Measurements from ENCODE around the gene TGDS.

The TGDS gene

GRCh38 chr13:94599877-94600276 is 3.9 kb upstream of the TGDS start:
- DNase-seq, result no peak

- DNase-seq, result no peak
These were observed 2.3 kb upstream of the TGDS start for GRCh38 chr13:94598281-94598680.

- no peak for DNase-seq
These were observed 621 bp upstream of the TGDS start for GRCh38 chr13:94596575-94596971.

GRCh38 chr13:94595001-94595949 is 677 bp downstream of the TGDS start:
- no peak for DNase-seq

- DNase-seq, result no peak
These were observed 5.2 kb downstream of the TGDS start for GRCh38 chr13:94590744-94591143.

GRCh38 chr13:94588541-94588940 is 7.4 kb downstream of the TGDS start:
- no peak for DNase-seq

- no peak for DNase-seq
These were observed 9.6 kb downstream of the TGDS start for GRCh38 chr13:94586371-94586770.

GRCh38 chr13:94585543-94586101 is 10.3 kb downstream of the TGDS start:
- DNase-seq, result no peak

- DNase-seq, result no peak
These were observed 12.0 kb downstream of the TGDS start for GRCh38 chr13:94583926-94584325.

- DNase-seq, result no peak
These were observed 16.9 kb downstream of the TGDS start for GRCh38 chr13:94579063-94579462.

- no peak for DNase-seq
These were observed 26.3 kb downstream of the TGDS start for GRCh38 chr13:94569615-94570014.

- DNase-seq, result no peak
These were observed 27.5 kb downstream of the TGDS start for GRCh38 chr13:94568443-94568842.

- DNase-seq, result no peak
These were observed 28.4 kb downstream of the TGDS start for GRCh38 chr13:94567581-94567980.

GRCh38 chr13:94561126-94561525 is 34.8 kb downstream of the TGDS start:
- DNase-seq, result no peak

GRCh38 chr13:94560116-94560515 is 35.8 kb downstream of the TGDS start:
- no peak for DNase-seq

- no peak for DNase-seq
These were observed 36.6 kb downstream of the TGDS start for GRCh38 chr13:94559222-94559795.

GRCh38 chr13:94558716-94559115 is 37.2 kb downstream of the TGDS start:
- DNase-seq, result no peak

- DNase-seq, result no peak
These were observed 38.2 kb downstream of the TGDS start for GRCh38 chr13:94557684-94558235.

- DNase-seq, result no peak
These were observed 39.3 kb downstream of the TGDS start for GRCh38 chr13:94556621-94557020.

- DNase-seq, result no peak
These were observed 39.9 kb downstream of the TGDS start for GRCh38 chr13:94556041-94556440.

GRCh38 chr13:94553766-94554165 is 42.2 kb downstream of the TGDS start:
- DNase-seq, result no peak

GRCh38 chr13:94552095-94552494 is 43.9 kb downstream of the TGDS start:
- DNase-seq, result no peak

- no peak for DNase-seq
These were observed 45.8 kb downstream of the TGDS start for GRCh38 chr13:94550062-94550738.

Data from CD4-positive, alpha-beta T cell treated with Interferon gamma for 1 hour (primary cell).